NCI-H128 (cell line): Measurements from ENCODE around the gene PDAP1.
"Not testable (repeated sequence)": the region's sequence is repeated elsewhere in the genome, so short reads cannot be mapped to it uniquely, and the experiment has no call there.

Source experiments
- DNase-seq: peaks from one replicate; lab custom pipeline; 2025; ENCODE audit not compliant: unreplicated experiment; lab: John Stamatoyannopoulos, UW

PDAP1 gene

GRCh38 chr7:99357701-99358490 is 50.5 kb downstream of the PDAP1 start:
- DNase-seq = no peak

GRCh38 chr7:99355098-99355497 is 53.3 kb downstream of the PDAP1 start:
- no peak for DNase-seq

DNA sequence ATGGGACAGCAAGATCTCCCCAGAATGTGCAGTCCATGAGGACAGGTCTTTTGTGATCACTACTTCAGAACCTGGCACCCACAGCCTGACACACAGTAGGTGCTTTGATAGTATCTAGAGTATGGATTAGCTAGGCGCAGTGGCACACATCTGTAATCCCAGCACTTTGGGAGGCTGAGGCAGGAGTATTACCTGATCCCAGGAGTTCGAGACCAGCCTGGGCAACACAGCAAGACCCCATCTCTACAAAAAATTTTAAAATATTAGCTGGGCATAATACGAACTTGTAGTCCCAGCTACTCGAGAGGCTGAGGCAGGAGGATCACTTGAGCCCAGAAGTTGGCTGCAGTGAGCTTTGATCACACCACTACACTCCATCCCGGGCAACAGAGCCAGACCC is 56.1 kb downstream of the PDAP1 start:
- no peak for DNase-seq

DNA sequence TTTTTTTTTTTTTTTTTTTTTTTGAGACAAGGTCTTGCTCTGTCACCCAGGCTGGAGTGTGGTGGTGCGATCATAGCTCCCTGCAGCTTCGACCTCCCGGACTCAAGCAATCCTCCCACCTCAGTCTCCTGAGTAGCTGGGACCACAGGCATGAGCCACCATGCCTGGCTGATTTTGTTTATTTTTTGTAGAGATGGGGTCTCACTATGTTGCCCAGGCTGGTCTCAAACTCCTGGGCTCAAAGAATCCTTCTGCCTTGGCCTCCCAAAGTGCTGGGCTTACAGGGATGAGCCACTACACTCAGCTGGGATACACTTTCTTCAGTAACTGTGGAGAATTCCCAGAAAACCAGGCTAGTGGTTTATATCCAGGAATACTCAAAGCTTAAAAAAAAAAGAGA is 57.8 kb downstream of the PDAP1 start:
- not testable (repeated sequence) for DNase-seq
